Activated T-helper 17 cell treated with anti-CD3 and anti-CD28 coated beads, Interleukin-2, amount 50 U/mL, for 72 hours (primary cell): ENCODE measurements around the gene ILDR2. TPM values are rescaled to one million over a fixed set of nuclear protein-coding genes. Genes with fewer than 3 reads are reported as not detected.
A peak's percentile ranks its signal among the peaks of the same experiment; 100 is the strongest.

Experiments used
- ATAC-seq: fragments of 150-1000 bp; cut with Tn5 transposase; replicated peaks from 2 replicates; pipeline ENCODE4 v1.10.0; 2021; ENCODE audit warnings: mild to moderate bottlenecking, moderate library complexity
- H3K27ac Mint-ChIP-seq: one replicate; pipeline ENCODE4 v1.8.0; 2022; ENCODE audit warnings: mixed read lengths
- H3K27me3 Mint-ChIP-seq: one replicate; pipeline ENCODE4 v1.8.0; 2022; ENCODE audit warnings: mixed read lengths
- H3K36me3 Mint-ChIP-seq: one replicate; pipeline ENCODE4 v1.8.0; 2022; ENCODE audit warnings: low read depth, mild to moderate bottlenecking, mixed read lengths
- H3K4me1 Mint-ChIP-seq: one replicate; pipeline ENCODE4 v1.8.0; 2022; ENCODE audit warnings: mixed read lengths
- H3K4me3 Mint-ChIP-seq: one replicate; pipeline ENCODE4 v1.8.0; 2022; ENCODE audit warnings: mild to moderate bottlenecking, mixed read lengths
- H3K9me3 Mint-ChIP-seq: one replicate; pipeline ENCODE4 v1.8.0; 2022; ENCODE audit warnings: mixed read lengths
- total RNA-seq, 2 donors: library from RNA; stranded (reverse); gene quantifications; one replicate each; pipeline ENCODE4 v1.2.3, GENCODE V29; 2022

Gene ILDR2
- total RNA-seq, 2 donors from 2014 or later = 5.0 to 5.8 TPM

GRCh38 chr1:166870584-166870983, 104.8 kb downstream of the ILDR2 start:
- Mint-ChIP-seq H3K4me3 (no peak overlapping the region), H3K9me3 (no peaks in the 10 kb centered on the region), H3K27me3 (no peaks in the 10 kb centered on the region), H3K4me1 (peaks cover 18% of the 10 kb centered on the region), H3K27ac (peak overlapping the region; percentile 34), H3K36me3 (peaks cover 45% of the 10 kb centered on the region)
- ATAC-seq = no peak

GRCh38 chr1:166869318-166870099, 105.8 kb downstream of the ILDR2 start:
- ATAC-seq = peak; percentile 28
- H3K4me3 Mint-ChIP-seq = no peak overlapping the region
- H3K4me1 Mint-ChIP-seq = peaks cover 10% of the 10 kb centered on the region

GRCh38 chr1:166868639-166869038, 106.7 kb downstream of the ILDR2 start:
- Mint-ChIP-seq H3K27ac (peak overlapping the region; percentile 34), H3K36me3 (peaks cover 63% of the 10 kb centered on the region), H3K4me1 (peaks cover 15% of the 10 kb centered on the region), H3K4me3 (no peak overlapping the region), H3K9me3 (no peaks in the 10 kb centered on the region), H3K27me3 (no peaks in the 10 kb centered on the region)
- ATAC-seq = no peak

More at GRCh38 chr1:166869318-166870099, 105.8 kb downstream of the ILDR2 start:
- Mint-ChIP-seq H3K27me3 (no peaks in the 10 kb centered on the region), H3K9me3 (no peaks in the 10 kb centered on the region), H3K27ac (peak overlapping the region; percentile 34), H3K36me3 (peaks cover 56% of the 10 kb centered on the region)

- no peaks in the 10 kb centered on the region for H3K27me3 Mint-ChIP-seq
- H3K27ac Mint-ChIP-seq = no peak overlapping the region
- H3K36me3 Mint-ChIP-seq = peaks cover 85% of the 10 kb centered on the region
- H3K4me1 Mint-ChIP-seq = peaks cover 15% of the 10 kb centered on the region
- H3K9me3 Mint-ChIP-seq = no peaks in the 10 kb centered on the region
- H3K4me3 Mint-ChIP-seq = no peak overlapping the region
- ATAC-seq = no peak
These were observed 109.4 kb downstream of the ILDR2 start for GRCh38 chr1:166865926-166866325.

- Mint-ChIP-seq H3K36me3 (peaks cover 99% of the 10 kb centered on the region), H3K4me3 (no peak overlapping the region), H3K4me1 (peaks cover 11% of the 10 kb centered on the region), H3K27ac (peak overlapping the region; percentile 48), H3K27me3 (no peaks in the 10 kb centered on the region), H3K9me3 (no peaks in the 10 kb centered on the region)
- ATAC-seq = no peak
These were observed 115.7 kb downstream of the ILDR2 start for GRCh38 chr1:166859597-166859996.

- Mint-ChIP-seq H3K4me1 (peaks cover 13% of the 10 kb centered on the region), H3K27ac (peak overlapping the region; percentile 78), H3K4me3 (no peak overlapping the region), H3K36me3 (peaks cover 99% of the 10 kb centered on the region), H3K27me3 (no peaks in the 10 kb centered on the region), H3K9me3 (no peaks in the 10 kb centered on the region)
- no peak for ATAC-seq
These were observed 116.5 kb downstream of the ILDR2 start for GRCh38 chr1:166858726-166859419.

Other genes starting within 250 kb of the ILDR2 start
- 10 to 100 TPM; 29.5 to 47.2 TPM for gene POGK, start 136.1 kb downstream of the ILDR2 start, total RNA-seq
- 10 to 100 TPM; 10.5 to 11.1 TPM for gene TADA1, start 99.3 kb downstream of the ILDR2 start, total RNA-seq
- not detected for gene MAEL, start 13.7 kb upstream of the ILDR2 start, total RNA-seq
- under 1 TPM; 0.26 to 0.58 TPM for gene GPA33, start 114.8 kb upstream of the ILDR2 start, total RNA-seq
- not detected for gene STYXL2, start 118.5 kb upstream of the ILDR2 start, total RNA-seq
- gene POU2F1, start 245.3 kb upstream of the ILDR2 start, total RNA-seq = 10 to 100 TPM; 20.6 to 28.0 TPM